Daoy (cell line): ENCODE measurements around the gene CHRNB1. TPM values are rescaled to one million over a fixed set of nuclear protein-coding genes. Genes with fewer than 3 reads are reported as not detected.
"Not testable (repeated sequence)": the region's sequence is repeated elsewhere in the genome, so short reads cannot be mapped to it uniquely, and the experiment has no call there.

Experiments used
- DNase-seq: peaks from one replicate; pipeline ENCODE4 v3.0.0-alpha.2; 2015; ENCODE audit warnings: low read depth
- total RNA-seq: library from RNA; depleted of rRNA; stranded (reverse); fragments of >200 nt; shearing (Covaris generic); gene quantifications from 2 replicates; pipeline ENCODE4 v1.2.3, GENCODE V29; 2014

The CHRNB1 gene
- total RNA-seq, 1 experiment from 2014 or later = 7.0 TPM

DNA sequence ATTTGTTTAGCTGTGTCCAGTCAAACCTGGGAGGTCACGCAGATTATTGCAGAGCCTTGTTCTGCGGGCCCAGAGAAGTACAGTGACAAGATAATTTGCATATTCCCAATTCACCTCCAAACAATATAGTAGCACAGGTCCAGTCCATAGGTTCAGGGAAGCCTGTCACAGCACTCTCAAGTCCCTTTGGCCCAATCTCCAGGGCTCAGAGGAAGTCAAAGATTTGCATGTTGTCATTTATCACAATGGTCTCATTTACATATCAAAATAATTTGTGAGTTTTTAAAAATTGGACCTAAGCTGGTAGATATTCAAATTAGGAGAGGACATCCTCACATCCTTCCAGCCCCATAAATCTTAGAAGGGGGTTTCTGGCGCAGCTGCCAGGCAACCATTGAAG, 22.6 kb downstream of the CHRNB1 start:
- DNase-seq = no peak

DNA sequence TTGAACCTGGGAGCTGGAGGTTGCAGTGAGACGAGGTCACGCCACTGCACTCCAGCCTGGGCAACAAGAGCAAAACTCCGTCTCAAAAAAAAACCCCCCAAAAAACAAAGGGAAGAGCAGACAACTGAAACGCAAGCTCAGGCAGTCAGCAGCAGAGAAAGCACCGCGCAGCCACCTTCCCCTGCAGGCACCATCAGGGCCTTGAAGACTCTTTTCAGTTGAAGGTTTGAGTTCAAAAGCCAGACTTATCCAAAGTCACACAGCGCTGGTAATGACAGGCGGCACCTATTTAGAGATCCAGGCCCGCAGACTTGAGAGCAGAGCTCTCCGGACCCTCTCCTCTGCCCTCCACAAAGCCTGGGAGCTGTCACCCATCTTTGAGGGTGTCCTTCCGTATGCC, 23.4 kb downstream of the CHRNB1 start:
- no peak for DNase-seq

GRCh38 chr17:7468804-7469389, 24.0 kb downstream of the CHRNB1 start:
- DNase-seq = no peak

DNA sequence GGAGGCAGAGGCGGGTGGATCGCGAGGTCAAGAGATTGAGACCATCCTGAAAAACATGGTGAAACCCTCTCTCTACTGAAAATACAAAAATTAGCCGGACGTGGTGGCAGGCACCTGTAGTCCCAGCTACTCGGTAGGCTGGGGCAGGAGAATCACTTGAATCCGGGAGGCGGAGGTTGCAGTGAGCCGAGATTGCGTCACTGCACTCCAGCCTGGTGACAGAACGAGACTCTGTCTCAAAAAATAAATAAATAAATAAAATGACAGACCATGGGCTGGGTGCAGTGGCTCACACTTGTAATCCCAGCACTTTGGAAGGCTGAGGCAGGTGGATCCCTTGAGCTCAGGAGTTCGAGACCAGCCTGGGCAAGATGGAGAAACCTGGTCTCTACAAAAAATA, 25.0 kb downstream of the CHRNB1 start:
- not testable (repeated sequence) for DNase-seq

GRCh38 chr17:7470457-7470973, 25.7 kb downstream of the CHRNB1 start:
- DNase-seq = not testable (repeated sequence)

- no peak for DNase-seq
Observed at GRCh38 chr17:7471729-7472128, 26.9 kb downstream of the CHRNB1 start.

GRCh38 chr17:7474767-7475166, 29.9 kb downstream of the CHRNB1 start:
- not testable (repeated sequence) for DNase-seq

DNA sequence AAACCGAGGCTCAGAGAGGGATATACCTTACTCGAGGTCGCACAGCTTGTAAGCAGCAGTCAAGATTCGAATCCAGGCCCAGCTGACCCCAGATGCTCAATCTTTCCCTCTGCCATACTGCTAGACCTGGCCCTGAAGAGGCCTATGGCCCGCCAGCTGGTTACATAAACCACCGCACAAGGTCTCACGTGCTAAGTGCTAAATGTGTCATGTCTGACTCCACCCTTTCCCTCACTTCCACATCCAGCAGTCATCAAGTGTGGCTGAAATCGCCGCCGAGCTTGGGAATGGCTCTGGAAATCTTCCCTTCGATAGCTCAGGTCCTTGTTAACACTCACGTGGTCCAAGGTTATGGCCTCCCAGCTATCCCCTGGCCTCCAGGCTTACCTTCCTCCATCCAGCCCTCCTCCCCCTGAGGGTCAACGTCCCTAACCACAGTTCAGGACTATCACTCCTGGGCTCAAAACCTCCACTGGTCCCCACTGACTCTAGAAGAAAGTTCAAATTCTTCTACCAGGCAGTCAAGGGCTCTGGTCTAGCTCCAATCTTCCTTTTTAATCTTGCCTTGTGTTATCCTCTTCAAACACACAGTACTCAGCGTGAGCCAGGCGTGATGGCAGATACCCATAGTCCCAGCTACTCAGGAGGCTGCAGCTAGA, 31.0 kb downstream of the CHRNB1 start:
- no peak for DNase-seq

- DNase-seq = peak; percentile 61
Observed at GRCh38 chr17:7476494-7476893, 31.6 kb downstream of the CHRNB1 start.

GRCh38 chr17:7476951-7477350, 32.1 kb downstream of the CHRNB1 start:
- DNase-seq = no peak

DNA sequence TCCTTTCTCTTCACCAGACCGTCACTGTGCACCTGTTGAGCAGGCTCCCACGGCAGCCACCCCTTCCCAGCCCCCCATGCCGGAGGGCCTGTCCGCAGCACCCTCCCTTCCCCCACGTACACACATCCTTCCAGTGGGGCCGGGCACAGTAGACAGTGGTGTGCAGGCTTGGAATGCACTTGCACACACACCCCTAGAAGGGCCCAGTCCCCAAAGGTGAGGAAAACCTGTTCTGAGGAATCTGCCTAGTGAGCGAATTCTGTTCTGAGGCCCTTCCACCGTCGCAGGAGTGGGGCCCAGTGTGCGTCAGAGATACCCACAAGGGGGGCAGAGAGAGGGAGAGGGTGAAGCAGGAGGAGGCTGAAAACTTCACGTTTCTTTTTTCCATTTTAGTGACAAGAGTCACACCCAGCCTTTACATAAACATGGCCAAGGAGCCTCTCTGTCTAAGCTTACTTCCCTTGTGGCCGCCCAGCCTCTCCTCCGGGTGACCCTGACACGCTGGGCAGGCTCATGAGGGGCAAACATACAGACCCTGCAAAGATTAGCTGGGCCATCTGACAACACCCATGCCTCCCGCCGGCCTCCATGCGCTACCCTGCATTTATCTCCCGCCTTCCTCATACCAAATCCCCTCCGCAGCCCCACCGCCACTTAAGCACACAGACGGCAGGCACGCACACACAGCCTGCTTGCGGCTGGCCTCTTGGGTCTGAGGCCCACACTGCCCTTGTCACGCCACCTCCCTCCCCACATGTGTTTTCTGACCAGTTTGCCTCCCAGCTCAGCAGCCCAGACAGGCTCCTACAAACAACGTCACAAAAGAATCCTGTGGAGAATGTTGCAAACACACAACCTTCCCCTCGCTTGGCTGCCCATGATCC, 32.8 kb downstream of the CHRNB1 start:
- DNase-seq = no peak

- no peak for DNase-seq
Observed at GRCh38 chr17:7478276-7479212, 33.7 kb downstream of the CHRNB1 start.

DNA sequence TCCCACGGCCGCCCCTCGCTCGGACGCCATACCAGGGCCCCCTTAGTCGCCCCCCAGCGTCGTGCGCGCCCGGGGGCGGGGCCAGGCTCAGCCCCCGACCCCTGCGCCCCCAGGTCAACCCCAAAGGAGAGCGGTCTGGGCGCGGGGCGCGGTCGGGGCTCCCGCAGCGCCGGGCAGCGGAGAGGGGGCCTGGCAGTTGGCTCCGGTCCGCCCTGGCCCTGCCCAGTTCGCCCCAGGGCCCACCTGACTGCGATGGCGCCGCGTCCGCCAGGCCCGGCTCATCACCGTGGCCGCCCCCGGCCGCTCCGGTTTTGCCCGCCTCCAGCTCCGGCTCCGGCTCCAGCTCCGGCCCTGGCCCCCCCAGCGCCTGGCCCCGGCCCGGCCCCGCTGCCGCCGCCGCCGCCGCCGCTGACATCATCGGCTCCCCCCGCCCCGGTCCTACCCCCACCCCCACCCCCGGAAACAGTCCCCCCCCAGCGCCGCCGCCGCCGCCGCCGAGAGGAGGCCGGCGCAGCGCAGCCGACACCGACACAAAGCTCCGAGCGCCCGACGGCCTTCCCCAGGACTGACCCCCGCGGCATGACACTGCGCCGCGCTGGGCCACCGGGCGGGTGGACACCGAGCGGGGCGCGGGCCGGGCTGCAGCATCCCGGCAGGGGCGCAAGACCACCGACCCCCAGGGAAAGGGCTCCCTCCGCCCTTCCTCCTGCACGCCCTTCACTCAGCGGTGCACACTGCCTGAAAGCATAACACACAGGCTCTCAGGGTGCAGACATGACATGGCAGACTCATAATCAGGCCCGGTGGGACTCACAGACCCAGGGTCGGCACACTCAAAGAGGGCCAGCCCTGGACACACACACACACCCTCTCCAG, 34.6 kb downstream of the CHRNB1 start, which contains the start of gene ZBTB4:
Gene ZBTB4, minus strand, starts transcription at position 419 of the 876 bp plus-strand sequence. CDS start 12,830 bp downstream, outside the sequence.
- DNase-seq = peak; percentile 61

DNA sequence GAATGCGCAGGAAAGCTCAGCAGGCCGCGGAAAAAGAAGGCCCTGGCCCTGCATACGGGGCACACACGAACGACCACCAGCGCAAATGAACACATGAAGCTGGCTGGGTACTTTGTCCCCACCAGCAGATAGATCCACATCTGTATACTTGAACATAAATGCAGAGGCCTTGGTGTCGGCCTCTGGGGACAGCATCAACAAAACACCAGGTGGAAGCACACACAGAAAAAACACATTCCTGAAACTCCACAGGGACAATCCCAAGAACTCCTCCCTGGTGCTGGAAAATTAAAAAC, 35.2 kb downstream of the CHRNB1 start:
- no peak for DNase-seq

DNA sequence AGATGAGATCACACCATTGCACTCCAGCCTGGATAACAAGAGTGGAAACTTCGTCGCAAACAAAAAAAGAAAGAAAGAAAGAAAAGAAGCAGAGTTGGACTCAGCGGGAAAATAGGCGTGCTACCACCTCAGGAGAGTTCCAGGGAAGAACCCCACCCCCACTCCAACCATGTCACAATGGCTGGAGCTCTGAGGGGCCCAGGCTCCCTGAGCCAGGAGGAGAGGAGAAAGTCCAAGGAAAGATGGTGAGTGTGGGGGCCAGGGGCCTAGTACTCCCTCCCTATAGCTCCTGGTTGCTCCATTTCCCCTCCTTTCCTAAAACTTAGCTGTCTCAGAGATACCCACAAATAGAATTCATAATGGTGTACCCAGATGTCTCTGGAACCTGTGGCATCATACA, 36.4 kb downstream of the CHRNB1 start, which contains the start of gene SLC35G6:
Gene SLC35G6, plus strand, starts transcription at position 172 of the 400 bp plus-strand sequence. Its CDS starts 71 bp downstream, at position 243.
- not testable (repeated sequence) for DNase-seq

GRCh38 chr17:7481842-7482741, 37.2 kb downstream of the CHRNB1 start:
- not testable (repeated sequence) for DNase-seq

GRCh38 chr17:7482742-7483088, 37.9 kb downstream of the CHRNB1 start:
- DNase-seq = not testable (repeated sequence)

GRCh38 chr17:7483255-7484066, 38.6 kb downstream of the CHRNB1 start:
- DNase-seq = peak; percentile 94
